ENCODE measurements around the gene FBXL15. TPM values are rescaled to one million over a fixed set of nuclear protein-coding genes. Genes with fewer than 3 reads are reported as not detected.

FBXL15 gene
- total and polyA plus RNA-seq, 2 donors (not counting 1 experiment from before 2014, with no cell fraction given), result 2.8 to 7.3 TPM

GRCh38 chr10:102409604-102410428, 10.8 kb upstream of the FBXL15 start:
- Histone ChIP-seq H3K27me3 (ENCODE audit: control insufficient read depth, insufficient read depth, low read length) (peaks cover 63% of the 10 kb centered on the region), H3K9ac (ENCODE audit: insufficient read depth, low read length) (no peak overlapping the region), H3K36me3 (ENCODE audit: control insufficient read depth, insufficient read depth, low read length) (no peaks in the 10 kb centered on the region), H3K4me1 (ENCODE audit: control insufficient read depth, extremely low read depth, insufficient read depth, low read length) (no peaks in the 10 kb centered on the region), H3K27ac (ENCODE audit: insufficient read depth, low read length) (no peak overlapping the region), H4K20me1 (ENCODE audit: control insufficient read depth, extremely low read depth, insufficient read depth, low read length) (no peaks in the 10 kb centered on the region), H2AFZ (ENCODE audit: low read length) (no peak overlapping the region), H3K4me3 (replicated peaks in 1 of 4; ENCODE audit: control extremely low read depth in 1 of 4, insufficient read depth in 1 of 4, low read depth in 3 of 4, low read length in 4 of 4) (peak overlapping the region in 2 of 4 experiments; percentile 43 to 48), H3K4me2 (ENCODE audit: extremely low read depth, insufficient read depth, low read length) (peak overlapping the region; percentile 59), H3K79me2 (ENCODE audit: control insufficient read depth, insufficient read depth, low read length) (no peaks in the 10 kb centered on the region), H3K9me3 (ENCODE audit: control insufficient read depth, insufficient read depth, low read depth, low read length) (no peaks in the 10 kb centered on the region)
- no peak for DNase-seq (ENCODE audit: low read depth in 2 of 2)
- no peak for TF ChIP-seq CTCF (conservative IDR thresholded peaks at IDR 0.05 in 1 of 2, IDR thresholded peaks at IDR 0.05 in 1 of 2; ENCODE audit: low read depth in 1 of 2, low read length in 2 of 2)
- TF ChIP-seq EZH2 (IDR thresholded peaks at IDR 0.05; ENCODE audit: low read length, missing control alignments), result peak; percentile 90

- peak; percentile 21 to 28 for DNase-seq (ENCODE audit: low read depth in 2 of 2)
- Histone ChIP-seq H3K27me3 (ENCODE audit: control insufficient read depth, insufficient read depth, low read length) (peaks cover 69% of the 10 kb centered on the region), H3K36me3 (ENCODE audit: control insufficient read depth, insufficient read depth, low read length) (no peaks in the 10 kb centered on the region), H2AFZ (ENCODE audit: low read length) (no peak overlapping the region), H3K9ac (ENCODE audit: insufficient read depth, low read length) (no peak overlapping the region), H3K9me3 (ENCODE audit: control insufficient read depth, insufficient read depth, low read depth, low read length) (no peaks in the 10 kb centered on the region), H3K27ac (ENCODE audit: insufficient read depth, low read length) (no peak overlapping the region), H3K4me2 (ENCODE audit: extremely low read depth, insufficient read depth, low read length) (peak overlapping the region; percentile 59), H3K4me1 (ENCODE audit: control insufficient read depth, extremely low read depth, insufficient read depth, low read length) (no peaks in the 10 kb centered on the region), H4K20me1 (ENCODE audit: control insufficient read depth, extremely low read depth, insufficient read depth, low read length) (no peaks in the 10 kb centered on the region), H3K4me3 (replicated peaks in 1 of 4; ENCODE audit: control extremely low read depth in 1 of 4, insufficient read depth in 1 of 4, low read depth in 3 of 4, low read length in 4 of 4) (peak overlapping the region in 2 of 4 experiments; percentile 43 to 48), H3K79me2 (ENCODE audit: control insufficient read depth, insufficient read depth, low read length) (no peaks in the 10 kb centered on the region)
- no peak for TF ChIP-seq EZH2 (IDR thresholded peaks at IDR 0.05; ENCODE audit: low read length, missing control alignments)
- TF ChIP-seq CTCF (conservative IDR thresholded peaks at IDR 0.05 in 1 of 2, IDR thresholded peaks at IDR 0.05 in 1 of 2; ENCODE audit: low read depth in 1 of 2, low read length in 2 of 2), result no peak
These were observed 10.1 kb upstream of the FBXL15 start for GRCh38 chr10:102410429-102411073.
